Right atrium auricular region (tissue), 2 donors: ENCODE measurements around the gene GPC6. TPM values are rescaled to one million over a fixed set of nuclear protein-coding genes. Genes with fewer than 3 reads are reported as not detected.

Experiments
- DNase-seq: peaks from one replicate; pipeline ENCODE4 v3.0.0-alpha.2; 2019; ENCODE audit warnings: low spot score
- H3K27ac ChIP-seq, 2 donors: fragments of 200-600 bp; sonication (generic); 1 replicate in 1 of 2; 2 replicates in 1 of 2; pipeline ENCODE4 v1.5.1; 2016 to 2019
- H3K27me3 ChIP-seq, 2 donors: fragments of 200-600 bp; sonication (generic); one replicate each; pipeline versions ENCODE4 v1.5.1 to v1.6.0; 2017 to 2019
- H3K36me3 ChIP-seq: fragments of 200-600 bp; sonication (generic); one replicate; pipeline ENCODE4 v1.5.1; 2016
- H3K4me1 ChIP-seq, 2 donors: fragments of 200-600 bp; sonication (generic); one replicate each; pipeline versions ENCODE4 v1.5.1 to v1.6.0; 2017 to 2019
- H3K4me3 ChIP-seq, 2 donors: fragments of 200-600 bp; sonication (generic); 1 replicate in 1 of 2; 2 replicates in 1 of 2; pipeline ENCODE4 v1.5.1; 2017 to 2019; ENCODE audit warnings: mild to moderate bottlenecking in 1 of 2, moderate library complexity in 1 of 2
- H3K9me3 ChIP-seq, 2 donors: fragments of 200-600 bp; sonication (generic); one replicate each; pipeline ENCODE4 v1.5.1; 2019
- CTCF ChIP-seq, 2 donors: fragments of 200-600 bp; sonication (generic); IDR thresholded peaks; one replicate each; pipeline ENCODE4 v1.5.1; 2019; ENCODE audit warnings: antibody characterized with exemption in 2 of 2
- total RNA-seq, 2 donors: library from RNA; depleted of rRNA; stranded (reverse); fragments of >200 nt; gene quantifications; one replicate each; pipeline ENCODE4 v1.1.0, GENCODE V29; 2016

Gene GPC6
- total RNA-seq, 2 donors from 2014 or later: 1.3 to 3.8 TPM

- H3K27me3 ChIP-seq: no peaks in the 10 kb centered on the region
- H3K9me3 ChIP-seq: no peaks in the 10 kb centered on the region
- no peak overlapping the region for H3K4me3 ChIP-seq
- H3K27ac ChIP-seq: no peak overlapping the region
- no peaks in the 10 kb centered on the region for H3K36me3 ChIP-seq
- no peak for DNase-seq
- H3K4me1 ChIP-seq: no peaks in the 10 kb centered on the region
- no peak for TF ChIP-seq CTCF (IDR thresholded peaks at IDR 0.05)
Observed at GRCh38 chr13:94195715-94196114, 969.1 kb downstream of the GPC6 start.

- no peak for TF ChIP-seq CTCF (IDR thresholded peaks at IDR 0.05)
Observed at GRCh38 chr13:94196413-94196812, 969.8 kb downstream of the GPC6 start.

GRCh38 chr13:94198681-94199080 is 972.1 kb downstream of the GPC6 start:
- no peaks in the 10 kb centered on the region for H3K27me3 ChIP-seq
- DNase-seq: no peak
- no peak for TF ChIP-seq CTCF (IDR thresholded peaks at IDR 0.05)
- H3K4me3 ChIP-seq: no peak overlapping the region
- no peak overlapping the region for H3K27ac ChIP-seq
- no peaks in the 10 kb centered on the region for H3K36me3 ChIP-seq
- H3K9me3 ChIP-seq: no peaks in the 10 kb centered on the region
- H3K4me1 ChIP-seq: no peaks in the 10 kb centered on the region

More at GRCh38 chr13:94196413-94196812, 969.8 kb downstream of the GPC6 start:
- Histone ChIP-seq H3K27ac (no peak overlapping the region), H3K4me3 (no peak overlapping the region), H3K4me1 (no peaks in the 10 kb centered on the region), H3K27me3 (no peaks in the 10 kb centered on the region), H3K9me3 (no peaks in the 10 kb centered on the region), H3K36me3 (no peaks in the 10 kb centered on the region)
- DNase-seq: no peak

- Histone ChIP-seq H3K4me3 (no peak overlapping the region), H3K4me1 (no peaks in the 10 kb centered on the region), H3K9me3 (no peaks in the 10 kb centered on the region), H3K27me3 (no peaks in the 10 kb centered on the region), H3K27ac (no peak overlapping the region), H3K36me3 (no peaks in the 10 kb centered on the region)
- no peak for DNase-seq
- TF ChIP-seq CTCF (IDR thresholded peaks at IDR 0.05): no peak
Observed at GRCh38 chr13:94199135-94199534, 972.5 kb downstream of the GPC6 start.

GRCh38 chr13:94201022-94201421 is 974.4 kb downstream of the GPC6 start:
- no peak for TF ChIP-seq CTCF (IDR thresholded peaks at IDR 0.05)
- Histone ChIP-seq H3K9me3 (no peaks in the 10 kb centered on the region), H3K4me3 (no peak overlapping the region), H3K4me1 (no peaks in the 10 kb centered on the region), H3K36me3 (no peaks in the 10 kb centered on the region), H3K27ac (no peak overlapping the region), H3K27me3 (no peaks in the 10 kb centered on the region)
- DNase-seq: no peak

GRCh38 chr13:94204163-94204562 is 977.6 kb downstream of the GPC6 start:
- Histone ChIP-seq H3K4me3 (no peak overlapping the region), H3K27ac (no peak overlapping the region), H3K27me3 (no peaks in the 10 kb centered on the region), H3K4me1 (no peaks in the 10 kb centered on the region), H3K9me3 (no peaks in the 10 kb centered on the region), H3K36me3 (no peaks in the 10 kb centered on the region)
- no peak for DNase-seq
- TF ChIP-seq CTCF (IDR thresholded peaks at IDR 0.05): no peak
